HPDE6-E6E7 (cell line): ENCODE results near the gene KXD1.
A peak's percentile ranks its signal among the peaks of the same experiment; 100 is the strongest.
"Not testable (repeated sequence)": the region's sequence is repeated elsewhere in the genome, so short reads cannot be mapped to it uniquely, and the experiment has no call there.

Source experiments
- DNase-seq: peaks from one replicate; pipeline ENCODE4 v3.0.0; 2011; ENCODE audit warnings: missing footprints; ENCODE audit errors: extremely low spot score

Gene KXD1

DNA sequence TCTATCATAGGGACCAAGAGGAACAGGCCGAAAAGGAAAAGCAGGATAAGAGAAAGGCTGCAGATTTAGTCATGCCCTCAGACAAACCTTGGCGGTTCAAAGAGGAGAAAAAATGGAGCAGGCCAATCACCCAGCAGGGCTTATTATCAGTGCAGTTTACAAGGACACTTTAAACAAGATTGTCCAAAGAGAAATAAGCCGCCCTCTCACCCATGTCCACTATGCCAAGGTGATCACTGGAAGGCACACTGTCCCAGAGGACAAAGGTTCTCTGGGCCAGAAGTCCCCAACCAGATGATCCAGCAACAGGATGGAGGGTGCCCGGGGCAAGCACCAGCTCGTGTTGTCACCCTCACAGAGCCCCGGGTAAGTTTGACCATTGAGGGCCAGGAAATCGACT lies 22.6 kb downstream of the KXD1 start:
- DNase-seq: no peak

DNA sequence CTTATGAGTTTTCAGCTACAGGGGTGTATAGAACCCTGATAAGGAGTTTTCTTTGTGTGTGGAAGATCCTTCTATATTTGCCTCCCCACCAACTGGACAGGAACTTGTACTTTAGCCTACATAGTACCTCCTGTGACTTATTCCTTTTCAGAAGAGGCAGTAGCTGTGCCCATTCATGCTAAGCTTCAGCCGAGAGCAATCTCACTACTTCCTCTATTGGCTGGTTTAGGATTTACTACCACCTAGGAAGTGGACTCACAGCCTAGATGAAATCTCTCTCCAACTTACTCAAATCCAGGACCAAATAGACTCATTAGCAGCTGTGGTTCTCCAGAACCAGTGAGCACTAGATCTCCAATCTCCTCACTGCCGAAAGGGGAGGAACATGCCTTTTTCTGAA lies 28.6 kb downstream of the KXD1 start:
- DNase-seq: no peak

DNA sequence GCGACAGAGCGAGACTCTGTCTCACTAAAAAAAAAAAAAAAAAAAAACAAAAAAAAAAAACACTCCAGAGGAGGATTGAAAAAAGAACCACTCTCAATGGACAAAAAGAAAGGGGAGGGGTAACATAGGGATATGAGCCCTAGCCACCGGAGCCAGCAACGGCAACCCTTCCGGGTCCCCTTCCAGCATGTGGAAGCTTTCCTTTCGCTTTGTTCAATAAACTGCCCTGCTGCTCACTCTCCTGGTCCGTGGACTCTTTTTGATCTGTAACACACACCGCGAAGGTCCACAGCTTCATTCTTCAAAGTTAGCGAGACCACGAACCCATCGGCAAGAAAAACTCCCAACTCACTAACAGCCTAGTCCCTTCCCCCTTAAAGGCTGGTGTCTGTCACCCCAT lies 29.9 kb downstream of the KXD1 start:
- no peak for DNase-seq

DNA sequence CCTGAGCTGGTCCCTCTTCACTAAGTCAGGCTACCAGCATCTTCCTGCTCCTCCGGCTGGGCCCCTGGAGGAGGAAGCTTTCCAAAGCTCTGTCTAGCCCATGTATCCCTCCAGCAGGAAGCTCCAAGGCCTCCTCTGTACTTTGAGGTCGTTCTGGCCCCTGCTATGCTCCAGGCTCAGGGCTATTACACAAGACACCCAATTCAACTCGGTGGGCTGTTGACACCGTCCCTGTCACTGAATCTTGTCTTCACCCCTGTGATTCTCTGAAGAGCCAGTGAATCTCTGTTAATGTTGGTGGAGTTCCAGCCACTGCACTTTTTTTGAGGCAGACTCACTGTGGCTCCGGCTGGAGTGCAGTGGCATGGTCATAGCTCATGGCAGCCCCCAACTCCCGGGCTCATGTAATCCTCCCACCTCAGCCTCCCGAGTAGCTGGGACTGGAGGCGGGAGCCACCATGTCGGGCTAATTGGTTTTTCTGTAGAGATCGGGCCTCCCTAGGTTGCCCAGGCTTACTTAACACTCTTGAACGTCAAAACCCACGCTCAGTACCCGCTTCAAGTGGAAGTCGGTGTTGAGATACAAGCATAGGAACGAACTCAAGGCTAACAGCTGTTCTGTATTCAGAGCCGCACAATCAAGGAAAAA lies 30.4 kb downstream of the KXD1 start:
- no peak for DNase-seq

DNA sequence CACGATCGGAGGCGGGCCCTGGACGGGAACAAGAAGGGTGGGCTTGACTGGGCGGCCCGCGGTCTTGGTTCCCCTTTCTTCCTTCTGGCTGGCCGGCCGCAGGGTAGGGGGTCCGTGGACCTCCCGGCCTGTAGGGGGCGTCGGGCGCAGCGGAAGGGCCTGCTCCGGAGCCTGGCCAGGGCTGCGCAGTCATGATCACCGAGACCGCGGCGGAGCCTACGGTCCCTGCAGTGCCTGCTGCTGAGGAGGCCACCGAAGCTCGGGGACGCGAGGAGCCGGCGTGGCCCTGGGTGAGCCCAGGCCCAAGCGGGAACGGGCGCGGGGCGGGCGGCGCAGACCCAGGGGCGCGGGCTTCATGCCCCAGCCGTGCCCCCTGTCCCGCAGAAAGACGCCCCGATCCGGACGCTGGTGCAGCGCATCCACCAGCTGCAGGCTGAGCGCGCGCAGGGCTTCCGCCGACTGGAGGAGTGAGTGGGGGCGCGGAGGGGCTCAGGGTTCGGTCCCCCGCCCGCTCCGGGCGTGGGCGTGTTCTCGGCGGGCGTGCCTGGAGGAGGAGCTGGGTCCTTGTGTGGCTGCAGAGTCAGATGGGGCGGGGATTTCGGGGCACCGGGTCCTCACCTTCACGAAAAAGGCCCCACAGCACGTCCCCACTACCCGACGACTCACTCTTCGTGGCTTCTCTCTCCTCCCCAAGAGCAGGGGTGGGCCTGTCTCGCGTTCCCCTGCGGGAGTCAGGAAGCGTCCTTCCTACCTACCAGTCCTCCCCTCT lies 31.1 kb downstream of the KXD1 start, which contains the start of gene REX1BD:
Gene REX1BD (plus strand): TSS at position 188 of the 769 bp plus-strand sequence. CDS start 4 bp downstream, at position 192.
- DNase-seq: peak; percentile 70

DNA sequence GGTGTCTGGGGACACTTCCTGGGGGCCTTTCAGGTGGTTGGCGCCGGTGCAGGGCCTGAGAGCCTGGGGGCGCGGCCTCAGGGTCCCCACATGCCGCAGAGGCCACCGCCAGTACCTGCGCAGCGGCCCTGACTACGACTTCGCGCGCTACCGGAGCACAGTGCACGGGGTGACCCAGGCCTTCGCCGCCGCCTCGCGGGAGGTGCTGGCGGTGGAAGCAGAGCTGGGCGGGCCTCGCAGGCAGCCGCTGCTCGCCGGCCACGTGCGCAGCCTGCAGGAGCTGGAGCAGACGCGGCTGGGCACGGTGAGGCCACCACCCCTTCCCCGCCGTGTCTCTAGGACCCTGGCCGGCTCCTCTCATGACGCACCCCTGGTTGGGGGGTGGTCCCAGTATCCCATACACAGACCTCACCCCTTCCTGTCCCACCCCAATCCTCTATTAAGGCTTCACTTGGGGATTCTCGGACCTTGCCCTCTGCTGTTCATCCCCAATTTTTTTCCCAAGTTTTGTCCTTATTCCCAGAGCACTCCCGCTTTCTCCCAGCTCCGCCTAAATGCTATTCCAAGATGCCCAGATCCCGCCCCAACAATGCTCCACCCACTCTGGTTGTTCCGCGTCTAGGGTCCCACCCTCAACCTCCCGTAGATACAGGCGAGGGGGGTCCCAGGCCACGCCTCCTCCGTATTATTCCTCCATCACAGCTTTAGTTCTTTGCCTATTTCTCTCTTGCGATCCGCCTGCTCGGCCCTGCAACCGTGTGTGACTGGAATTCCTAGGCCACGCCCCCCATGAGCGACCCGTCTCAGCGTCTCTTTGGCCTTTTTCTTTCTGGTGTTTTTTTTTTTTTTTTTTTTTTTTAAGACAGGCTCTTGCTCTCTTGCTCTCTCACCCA lies 32.0 kb downstream of the KXD1 start:
- DNase-seq: peak; percentile 74

DNA sequence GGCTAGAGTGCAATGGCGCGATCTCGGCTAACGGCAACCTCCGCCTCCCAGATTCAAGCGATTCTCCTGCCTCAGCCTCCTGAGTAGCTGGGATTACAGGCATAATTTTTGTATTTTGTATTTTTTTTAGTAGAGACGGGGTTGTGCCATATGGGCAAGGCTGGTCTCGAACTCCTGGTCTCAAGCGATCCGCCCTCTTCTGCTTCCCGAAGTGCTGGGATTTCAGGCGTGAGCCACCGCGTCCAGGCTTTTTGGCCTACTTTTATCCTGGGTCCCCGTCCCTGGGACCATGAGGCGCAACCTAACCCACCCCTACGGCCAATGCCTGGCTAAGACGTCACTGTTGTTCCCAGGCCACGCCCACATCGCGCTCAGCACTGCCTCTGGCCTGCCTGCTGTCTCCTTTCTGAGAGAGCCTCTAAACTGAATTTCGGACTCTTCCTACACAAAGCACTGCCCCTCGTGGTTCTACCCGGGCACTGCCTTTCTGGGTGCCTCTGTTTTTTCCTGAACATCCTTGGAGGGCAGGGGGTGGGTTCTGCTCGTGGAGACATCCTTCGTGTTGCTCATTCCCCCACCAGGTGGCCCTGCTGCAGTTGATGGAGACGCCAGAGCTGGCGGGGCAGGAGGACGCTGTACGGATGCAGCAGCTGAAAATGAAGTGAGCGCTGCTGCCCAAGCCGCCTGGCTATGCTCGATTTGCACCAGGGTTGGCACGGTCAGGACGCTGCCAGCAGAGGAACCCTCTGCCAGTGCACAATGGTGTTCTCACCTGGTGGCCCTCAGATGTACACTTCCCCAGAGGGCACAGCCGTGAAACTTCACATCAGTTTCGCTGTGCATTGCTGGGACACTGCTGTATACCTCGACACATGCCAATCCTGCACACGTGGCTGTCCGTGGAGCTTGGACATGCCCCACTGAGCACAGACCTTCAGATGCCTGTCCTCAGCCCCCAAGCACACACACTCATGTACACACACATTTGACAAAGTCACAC lies 32.9 kb downstream of the KXD1 start:
- DNase-seq: no peak

DNA sequence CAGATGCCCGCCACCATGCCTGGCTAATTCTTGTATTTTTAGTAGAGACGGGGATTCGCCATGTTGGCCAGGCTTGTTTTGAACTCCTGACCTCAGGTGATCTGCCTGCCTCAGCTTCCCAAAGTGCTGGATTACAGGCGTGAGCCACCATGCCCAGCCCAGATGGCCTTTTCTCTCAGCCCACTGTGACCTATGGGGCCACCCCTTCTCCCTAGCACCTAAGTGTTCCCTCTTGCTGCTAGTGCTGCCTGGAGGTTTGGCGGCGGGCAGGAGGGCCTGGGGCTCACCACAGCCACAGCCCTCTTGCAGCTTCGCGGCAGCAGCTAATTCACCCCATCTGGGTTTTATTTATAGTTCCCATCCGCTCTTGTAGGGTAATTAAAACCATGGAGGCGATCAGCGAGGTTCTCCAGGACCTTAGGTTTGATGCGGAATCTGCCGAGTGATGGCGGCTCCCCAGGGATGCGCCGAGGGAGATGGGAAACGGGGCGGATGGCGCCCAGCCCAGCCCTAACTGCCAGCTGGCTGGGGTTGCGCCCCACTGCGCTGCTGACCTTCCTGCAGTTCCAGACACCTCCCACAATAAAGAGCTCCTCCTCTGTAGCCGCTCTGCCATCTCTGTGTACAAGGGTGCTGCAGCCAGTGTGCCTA lies 34.2 kb downstream of the KXD1 start:
- no peak for DNase-seq

DNA sequence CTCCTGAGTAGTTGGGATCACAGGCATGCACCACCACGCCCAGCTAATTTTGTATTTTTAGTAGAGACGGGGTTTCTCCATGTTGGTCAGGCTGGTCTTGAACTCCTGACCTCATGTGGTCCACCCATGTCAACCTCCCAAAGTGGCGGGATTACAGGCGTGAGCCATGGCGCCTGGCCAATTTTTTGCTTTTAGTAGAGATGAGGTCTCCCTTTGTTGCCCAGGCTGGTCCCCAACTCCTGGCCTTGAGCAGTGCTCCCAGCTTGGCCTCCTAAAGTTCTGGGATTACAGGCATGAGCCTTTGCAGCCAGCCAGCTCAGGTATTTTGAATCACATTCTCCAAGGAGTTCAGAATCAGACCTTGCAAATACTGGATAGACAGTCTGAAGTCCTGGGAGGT lies 35.1 kb downstream of the KXD1 start:
- DNase-seq: not testable (repeated sequence)

DNA sequence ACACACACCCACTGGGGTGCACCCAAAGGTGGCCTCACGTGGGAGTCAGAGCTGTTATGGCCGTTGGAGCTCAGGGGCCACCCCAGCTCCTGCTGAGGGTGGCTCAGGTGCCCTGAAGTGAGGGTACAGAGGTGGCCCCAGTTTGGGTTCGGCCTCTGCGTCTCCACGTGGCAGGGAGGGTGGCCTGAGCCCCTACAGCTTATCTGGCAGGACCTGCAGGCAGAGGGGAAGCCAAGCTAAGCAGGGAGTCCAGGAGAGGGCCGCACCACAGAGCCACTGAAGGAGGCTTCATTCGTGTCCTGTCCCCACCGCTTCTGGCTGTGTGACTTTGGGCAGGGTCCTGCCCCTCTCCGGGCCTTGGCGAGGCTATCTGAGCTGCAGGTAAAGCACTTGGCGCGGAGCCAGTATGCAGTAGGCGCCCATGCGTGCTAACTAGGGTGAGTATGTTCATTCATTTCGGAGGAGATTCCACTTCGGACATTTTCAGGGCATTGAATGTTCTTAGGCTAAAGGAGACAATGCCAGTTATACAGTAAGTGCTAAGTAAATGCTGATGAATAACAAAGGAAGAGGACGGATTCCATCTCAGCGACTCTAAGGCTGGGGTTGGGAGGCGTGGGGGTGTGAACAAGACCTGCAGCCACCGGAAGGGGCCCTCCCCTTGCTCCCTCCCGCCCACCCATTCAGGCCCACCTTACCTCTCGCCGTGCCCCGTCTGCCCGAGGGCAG lies 35.9 kb downstream of the KXD1 start:
- no peak for DNase-seq

DNA sequence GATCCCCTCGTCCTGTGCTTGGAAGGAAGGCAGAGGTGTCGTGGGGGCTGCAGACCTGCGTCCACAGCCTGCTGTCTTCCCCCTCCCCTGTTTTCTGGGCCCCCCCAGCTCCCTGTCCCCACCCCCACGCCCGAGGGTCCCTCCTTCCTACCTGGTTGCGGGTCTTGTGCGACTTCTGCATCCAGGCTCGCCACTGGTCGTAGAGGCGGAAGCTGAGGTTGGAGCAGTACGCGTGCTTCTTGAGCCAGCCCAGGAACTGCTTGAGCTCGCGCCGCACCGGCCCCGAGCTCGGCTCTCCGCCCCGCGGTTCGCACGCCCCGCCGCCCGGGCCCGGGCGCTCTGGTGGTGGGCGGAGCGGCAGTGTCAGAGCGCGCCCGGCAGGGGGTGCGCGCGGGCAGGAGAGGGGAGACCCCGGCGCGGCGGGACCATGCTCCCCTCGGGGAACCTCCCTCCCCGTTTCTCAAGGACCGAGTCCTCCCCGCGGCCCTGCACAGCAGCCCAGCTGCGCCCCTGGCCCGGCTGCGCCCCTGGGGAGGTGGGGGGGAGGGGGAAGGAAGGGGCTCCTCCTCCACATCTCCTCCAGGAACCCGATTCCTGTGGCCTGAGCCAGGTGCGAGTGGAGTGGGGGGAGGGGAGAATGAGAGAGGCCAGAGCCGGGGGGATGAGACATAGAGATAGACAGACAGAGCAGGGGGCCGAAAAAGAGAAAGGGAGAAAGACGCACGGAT lies 36.6 kb downstream of the KXD1 start:
- DNase-seq: peak; percentile 81

DNA sequence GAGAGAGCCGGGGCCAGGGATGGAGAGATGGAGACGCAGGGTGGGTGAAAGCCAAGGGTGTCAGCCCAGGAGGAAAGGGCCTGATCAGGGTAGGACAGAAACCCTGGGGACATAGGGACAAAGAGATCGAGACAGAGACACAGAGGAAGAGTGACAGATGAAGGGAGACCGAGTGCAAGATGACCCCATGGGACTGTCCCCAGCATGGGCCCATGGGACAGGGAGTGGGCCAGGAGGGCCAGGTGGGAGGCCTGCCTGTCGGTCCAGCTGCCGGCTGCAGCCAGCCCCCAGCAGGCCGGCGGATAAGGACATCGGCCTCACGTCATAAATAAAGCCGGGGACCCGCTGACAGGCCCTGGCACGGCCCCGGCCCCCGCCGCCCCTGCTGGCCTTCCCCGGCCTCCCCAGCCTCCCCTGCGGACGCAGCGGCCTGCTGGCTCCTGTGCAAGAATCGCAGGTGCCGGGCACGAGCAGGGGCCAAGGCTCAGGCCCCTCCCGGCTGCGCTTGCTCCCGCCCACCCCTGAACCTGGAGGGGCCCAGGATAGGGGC lies 37.2 kb downstream of the KXD1 start:
- DNase-seq: no peak

DNA sequence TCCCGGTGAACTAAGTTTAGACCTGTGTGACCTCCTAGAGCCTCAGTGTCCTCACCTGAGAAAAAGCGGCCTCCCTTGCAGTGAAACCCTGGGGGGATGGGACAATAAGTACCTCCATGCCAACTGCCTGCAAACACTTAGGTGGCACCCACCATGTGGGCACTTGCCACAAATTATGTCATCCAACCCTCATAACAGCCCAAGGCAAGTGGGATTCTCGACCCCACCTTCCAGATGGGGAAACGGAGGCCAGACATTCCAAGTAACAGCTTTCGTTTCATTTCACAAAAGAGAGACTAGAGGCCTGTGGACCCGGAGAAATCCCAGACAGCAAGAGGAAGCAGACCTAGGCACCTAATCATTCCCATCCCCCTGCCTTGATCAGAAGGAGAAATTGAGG lies 37.8 kb downstream of the KXD1 start:
- no peak for DNase-seq

DNA sequence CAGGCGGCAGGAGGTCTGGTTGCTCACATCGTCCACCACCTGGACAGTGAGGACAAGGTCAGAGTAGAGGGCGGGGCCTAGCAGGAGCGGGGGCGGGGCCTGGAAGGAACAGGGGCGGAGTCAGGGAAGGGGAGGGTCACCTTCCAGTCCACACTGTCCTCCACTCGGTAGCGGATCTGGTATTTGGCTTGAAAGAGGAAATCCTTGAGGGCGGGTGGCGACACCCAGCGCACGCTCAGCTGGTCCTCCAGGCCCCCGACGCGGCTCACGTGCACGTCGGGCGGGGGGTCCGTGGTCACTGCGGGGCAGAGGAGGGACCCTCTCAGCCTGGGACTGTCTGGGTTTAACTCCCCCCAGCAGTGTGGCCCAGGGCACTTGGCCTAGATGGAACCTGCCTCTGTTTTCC lies 39.1 kb downstream of the KXD1 start:
- no peak for DNase-seq

DNA sequence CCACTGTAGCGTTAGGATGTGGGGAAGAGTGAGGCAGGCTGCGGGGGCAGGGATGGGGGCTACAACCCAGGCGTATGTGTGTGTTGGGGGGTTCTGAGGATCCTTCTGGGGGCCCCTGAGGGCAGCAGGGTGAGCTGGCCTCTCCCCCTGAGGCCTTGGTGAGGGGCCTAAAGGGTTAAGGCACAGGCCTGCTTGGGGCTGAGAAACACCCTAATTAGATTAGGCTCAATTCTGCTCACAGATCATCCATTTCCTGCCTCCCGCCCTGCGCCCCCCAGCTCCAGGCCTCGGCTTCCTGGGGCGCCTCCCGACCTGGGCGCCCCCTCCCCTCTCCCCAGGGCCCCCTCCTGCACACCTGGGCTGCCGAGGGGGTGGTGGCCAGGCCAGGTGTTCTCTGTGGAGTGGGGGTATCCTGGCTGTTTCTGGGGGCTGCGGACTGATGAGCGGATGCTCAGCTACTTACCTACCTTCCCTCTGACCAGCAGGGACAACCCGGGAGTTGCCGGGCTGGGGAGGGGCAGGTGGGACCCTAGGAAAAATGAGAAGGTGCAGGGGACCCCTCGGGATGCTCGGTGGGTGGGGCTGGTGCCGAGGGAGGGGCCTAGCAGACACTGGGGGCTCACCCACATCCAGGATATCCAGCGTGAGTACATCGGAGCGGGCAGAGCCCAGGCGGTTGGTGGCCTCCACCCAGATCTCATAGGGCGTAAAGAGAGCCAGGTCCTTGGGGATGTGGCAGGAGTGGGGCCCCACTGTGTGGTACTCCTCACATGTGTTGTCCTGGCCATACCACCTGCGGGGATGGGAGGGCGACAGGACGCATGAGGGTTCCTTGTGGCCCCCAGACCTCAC lies 40.4 kb downstream of the KXD1 start:
- no peak for DNase-seq

DNA sequence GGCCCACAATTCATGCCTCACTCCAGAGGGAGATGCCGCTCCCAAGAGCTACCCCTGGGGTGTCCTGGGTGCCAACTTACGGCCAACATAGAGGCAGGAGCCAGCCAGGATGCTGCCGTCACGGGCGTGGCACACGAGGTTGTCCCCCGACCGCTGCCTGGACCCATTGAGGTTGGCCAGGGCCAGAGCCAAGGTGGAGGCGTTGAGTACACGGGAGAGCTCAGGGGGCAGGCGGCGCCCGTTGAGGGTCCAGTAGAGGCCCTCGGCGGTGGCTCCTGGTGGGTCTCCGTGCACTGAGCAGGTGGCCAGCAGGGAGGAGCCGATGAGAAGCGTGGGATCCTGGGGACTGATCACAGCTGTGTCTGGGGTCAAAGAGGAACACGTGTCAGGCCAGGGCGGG lies 41.8 kb downstream of the KXD1 start:
- DNase-seq: no peak

DNA sequence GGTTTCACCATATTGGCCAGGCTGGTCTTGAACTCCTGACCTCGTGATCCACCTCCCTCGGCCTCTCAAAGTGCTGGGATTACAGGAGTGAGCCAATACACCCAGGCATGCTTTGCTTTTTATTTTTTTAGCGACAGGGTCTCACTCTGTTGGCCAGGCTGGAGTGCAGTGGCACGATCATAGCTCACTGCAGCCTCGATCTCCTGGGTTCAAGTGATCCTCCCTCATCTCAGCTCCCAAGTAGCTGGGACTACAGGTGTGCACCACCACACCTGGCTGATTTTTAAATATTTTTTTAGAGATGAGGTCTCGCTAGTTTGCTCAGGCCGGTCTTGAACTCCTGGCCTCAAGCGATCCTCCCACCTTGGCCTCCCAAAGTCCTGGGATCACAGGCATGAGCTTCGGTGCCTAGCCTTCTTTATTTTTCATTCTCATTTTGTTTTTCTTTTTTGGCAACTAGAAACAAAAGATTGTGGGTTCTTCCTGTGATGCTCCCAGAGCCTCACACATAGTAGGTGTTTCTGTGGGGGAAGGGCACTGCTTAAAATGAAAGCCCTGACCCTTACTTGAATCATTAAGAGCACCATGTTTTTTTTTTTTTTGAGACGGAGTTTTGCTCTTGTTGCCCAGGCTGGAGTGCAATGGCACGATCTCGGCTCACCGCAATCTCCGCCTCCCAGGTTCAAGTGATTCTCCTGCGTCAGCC lies 43.2 kb downstream of the KXD1 start:
- DNase-seq: not testable (repeated sequence)
